ENCODE data around the gene SMARCA1.

GRCh38 chrX:129493643-129494042, 29.6 kb downstream of the SMARCA1 start:
- TF ChIP-seq KDM5A (IDR thresholded peaks at IDR 0.05; ENCODE audit: borderline replicate concordance, low read length) (no peak), CTCF (CRISPR knock-in tag; IDR thresholded peaks at IDR 0.05) (no peak), ZNF407 (CRISPR knock-in tag; IDR thresholded peaks at IDR 0.05; ENCODE audit: not compliant biosample characterization) (no peak), TRIM24 (CRISPR knock-in tag; IDR thresholded peaks at IDR 0.05) (no peak), THAP7 (CRISPR knock-in tag; IDR thresholded peaks at IDR 0.05) (no peak), ISX (CRISPR knock-in tag; conservative IDR thresholded peaks at IDR 0.05) (no peak), EZH2 (conservative IDR thresholded peaks at IDR 0.05; ENCODE audit: low read depth, low read length) (no peak), ETS1 (CRISPR knock-in tag; IDR thresholded peaks at IDR 0.05) (no peak)
